Measurements from ENCODE around the gene CDKAL1. TPM values are rescaled to one million over a fixed set of nuclear protein-coding genes. Genes with fewer than 3 reads are reported as not detected.

Gene CDKAL1
- total RNA-seq, 1 experiment from 2014 or later, result 24.4 TPM

GRCh38 chr6:20652299-20653084 lies 118.2 kb downstream of the CDKAL1 start:
- H3K27me3 ChIP-seq (ENCODE audit: control insufficient read depth, insufficient read depth, low read length), result no peaks in the 10 kb centered on the region
- no peaks in the 10 kb centered on the region for H3K36me3 ChIP-seq (replicated peaks; ENCODE audit: control insufficient read depth, insufficient read depth, low read length)
- no peak overlapping the region for H3K4me3 ChIP-seq (ENCODE audit: insufficient read depth, low read depth, low read length)
- no peak for DNase-seq

- Histone ChIP-seq H3K36me3 (replicated peaks; ENCODE audit: control insufficient read depth, insufficient read depth, low read length) (no peaks in the 10 kb centered on the region), H3K4me3 (ENCODE audit: insufficient read depth, low read depth, low read length) (no peak overlapping the region), H3K27me3 (ENCODE audit: control insufficient read depth, insufficient read depth, low read length) (no peaks in the 10 kb centered on the region)
Measured at GRCh38 chr6:20653085-20653479, 118.8 kb downstream of the CDKAL1 start.

GRCh38 chr6:20655317-20655716 lies 121.1 kb downstream of the CDKAL1 start:
- H3K36me3 ChIP-seq (replicated peaks; ENCODE audit: control insufficient read depth, insufficient read depth, low read length), result no peaks in the 10 kb centered on the region
- no peak overlapping the region for H3K4me3 ChIP-seq (ENCODE audit: insufficient read depth, low read depth, low read length)
- H3K27me3 ChIP-seq (ENCODE audit: control insufficient read depth, insufficient read depth, low read length), result no peaks in the 10 kb centered on the region
- DNase-seq, result no peak

More at GRCh38 chr6:20653085-20653479, 118.8 kb downstream of the CDKAL1 start:
- no peak for DNase-seq

- H3K4me3 ChIP-seq (ENCODE audit: insufficient read depth, low read depth, low read length), result no peak overlapping the region
- no peak for DNase-seq
- no peaks in the 10 kb centered on the region for H3K36me3 ChIP-seq (replicated peaks; ENCODE audit: control insufficient read depth, insufficient read depth, low read length)
- H3K27me3 ChIP-seq (ENCODE audit: control insufficient read depth, insufficient read depth, low read length), result no peaks in the 10 kb centered on the region
Measured at GRCh38 chr6:20657274-20657800, 123.1 kb downstream of the CDKAL1 start.

GRCh38 chr6:20658053-20658452 lies 123.8 kb downstream of the CDKAL1 start:
- Histone ChIP-seq H3K36me3 (replicated peaks; ENCODE audit: control insufficient read depth, insufficient read depth, low read length) (no peaks in the 10 kb centered on the region), H3K27me3 (ENCODE audit: control insufficient read depth, insufficient read depth, low read length) (no peaks in the 10 kb centered on the region), H3K4me3 (ENCODE audit: insufficient read depth, low read depth, low read length) (no peak overlapping the region)
- no peak for DNase-seq

GRCh38 chr6:20658516-20658915 lies 124.3 kb downstream of the CDKAL1 start:
- Histone ChIP-seq H3K4me3 (ENCODE audit: insufficient read depth, low read depth, low read length) (no peak overlapping the region), H3K27me3 (ENCODE audit: control insufficient read depth, insufficient read depth, low read length) (no peaks in the 10 kb centered on the region), H3K36me3 (replicated peaks; ENCODE audit: control insufficient read depth, insufficient read depth, low read length) (no peaks in the 10 kb centered on the region)
- no peak for DNase-seq

GRCh38 chr6:20660534-20660933 lies 126.3 kb downstream of the CDKAL1 start:
- no peak for DNase-seq
- Histone ChIP-seq H3K36me3 (replicated peaks; ENCODE audit: control insufficient read depth, insufficient read depth, low read length) (no peaks in the 10 kb centered on the region), H3K27me3 (ENCODE audit: control insufficient read depth, insufficient read depth, low read length) (no peaks in the 10 kb centered on the region), H3K4me3 (ENCODE audit: insufficient read depth, low read depth, low read length) (no peak overlapping the region)

GRCh38 chr6:20661721-20662120 lies 127.5 kb downstream of the CDKAL1 start:
- no peaks in the 10 kb centered on the region for H3K27me3 ChIP-seq (ENCODE audit: control insufficient read depth, insufficient read depth, low read length)
- H3K36me3 ChIP-seq (replicated peaks; ENCODE audit: control insufficient read depth, insufficient read depth, low read length), result no peaks in the 10 kb centered on the region
- no peak overlapping the region for H3K4me3 ChIP-seq (ENCODE audit: insufficient read depth, low read depth, low read length)
- DNase-seq, result no peak

- no peak overlapping the region for H3K4me3 ChIP-seq (ENCODE audit: insufficient read depth, low read depth, low read length)
- H3K36me3 ChIP-seq (replicated peaks; ENCODE audit: control insufficient read depth, insufficient read depth, low read length), result no peaks in the 10 kb centered on the region
- no peak for DNase-seq
- H3K27me3 ChIP-seq (ENCODE audit: control insufficient read depth, insufficient read depth, low read length), result no peaks in the 10 kb centered on the region
Measured at GRCh38 chr6:20664250-20664649, 130.0 kb downstream of the CDKAL1 start.

- Histone ChIP-seq H3K27me3 (ENCODE audit: control insufficient read depth, insufficient read depth, low read length) (no peaks in the 10 kb centered on the region), H3K4me3 (ENCODE audit: insufficient read depth, low read depth, low read length) (no peak overlapping the region), H3K36me3 (replicated peaks; ENCODE audit: control insufficient read depth, insufficient read depth, low read length) (no peaks in the 10 kb centered on the region)
- no peak for DNase-seq
Measured at GRCh38 chr6:20665290-20665689, 131.0 kb downstream of the CDKAL1 start.

- Histone ChIP-seq H3K4me3 (ENCODE audit: insufficient read depth, low read depth, low read length) (no peak overlapping the region), H3K27me3 (ENCODE audit: control insufficient read depth, insufficient read depth, low read length) (no peaks in the 10 kb centered on the region), H3K36me3 (replicated peaks; ENCODE audit: control insufficient read depth, insufficient read depth, low read length) (no peaks in the 10 kb centered on the region)
- no peak for DNase-seq
Measured at GRCh38 chr6:20669571-20670314, 135.5 kb downstream of the CDKAL1 start.

GRCh38 chr6:20670750-20671149 lies 136.5 kb downstream of the CDKAL1 start:
- Histone ChIP-seq H3K36me3 (replicated peaks; ENCODE audit: control insufficient read depth, insufficient read depth, low read length) (no peaks in the 10 kb centered on the region), H3K27me3 (ENCODE audit: control insufficient read depth, insufficient read depth, low read length) (no peaks in the 10 kb centered on the region), H3K4me3 (ENCODE audit: insufficient read depth, low read depth, low read length) (no peak overlapping the region)
- no peak for DNase-seq

GRCh38 chr6:20672038-20672437 lies 137.8 kb downstream of the CDKAL1 start:
- no peak overlapping the region for H3K4me3 ChIP-seq (ENCODE audit: insufficient read depth, low read depth, low read length)
- H3K27me3 ChIP-seq (ENCODE audit: control insufficient read depth, insufficient read depth, low read length), result no peaks in the 10 kb centered on the region
- no peaks in the 10 kb centered on the region for H3K36me3 ChIP-seq (replicated peaks; ENCODE audit: control insufficient read depth, insufficient read depth, low read length)
- DNase-seq, result no peak

- Histone ChIP-seq H3K4me3 (ENCODE audit: insufficient read depth, low read depth, low read length) (no peak overlapping the region), H3K27me3 (ENCODE audit: control insufficient read depth, insufficient read depth, low read length) (no peaks in the 10 kb centered on the region), H3K36me3 (replicated peaks; ENCODE audit: control insufficient read depth, insufficient read depth, low read length) (no peaks in the 10 kb centered on the region)
- DNase-seq, result no peak
Measured at GRCh38 chr6:20673458-20673857, 139.2 kb downstream of the CDKAL1 start.

- DNase-seq, result no peak
Measured at GRCh38 chr6:20674664-20675063, 140.4 kb downstream of the CDKAL1 start.

More at GRCh38 chr6:20674664-20675063, 140.4 kb downstream of the CDKAL1 start:
- H3K27me3 ChIP-seq (ENCODE audit: control insufficient read depth, insufficient read depth, low read length), result no peaks in the 10 kb centered on the region
- no peaks in the 10 kb centered on the region for H3K36me3 ChIP-seq (replicated peaks; ENCODE audit: control insufficient read depth, insufficient read depth, low read length)
- no peak overlapping the region for H3K4me3 ChIP-seq (ENCODE audit: insufficient read depth, low read depth, low read length)

Measured in H7 (cell line).